Chondrocyte (in vitro differentiated cells): ENCODE measurements around the gene CNTF. TPM values are rescaled to one million over a fixed set of nuclear protein-coding genes. Genes with fewer than 3 reads are reported as not detected.

Experiments used
- DNase-seq: peaks from one replicate; pipeline ENCODE4 v3.0.0; 2021; ENCODE audit warnings: mixed read lengths, low spot score
- H3K27ac Mint-ChIP-seq: one replicate; pipeline ENCODE4 v1.8.0; 2021; ENCODE audit warnings: mild to moderate bottlenecking, moderate library complexity, mixed read lengths; ENCODE audit not compliant: unreplicated experiment
- H3K27me3 Mint-ChIP-seq: 2 replicates; pipeline ENCODE4 v1.8.0; 2021; ENCODE audit warnings: low read depth, mixed read lengths
- H3K36me3 Mint-ChIP-seq: 2 replicates; pipeline ENCODE4 v1.8.0; 2021; ENCODE audit warnings: low read depth, mixed read lengths
- H3K4me1 Mint-ChIP-seq: 2 replicates; pipeline ENCODE4 v1.8.0; 2021; ENCODE audit warnings: low read depth, mild to moderate bottlenecking, mixed read lengths
- H3K4me3 Mint-ChIP-seq: one replicate; pipeline ENCODE4 v1.8.0; 2021; ENCODE audit warnings: mild to moderate bottlenecking, moderate library complexity, mixed read lengths; ENCODE audit not compliant: unreplicated experiment
- H3K9me3 Mint-ChIP-seq: 2 replicates; pipeline ENCODE4 v1.8.0; 2021; ENCODE audit warnings: low read depth, mixed read lengths
- CTCF ChIP-seq: fragments of 200-600 bp; sonication (generic); IDR thresholded peaks from 2 replicates; pipeline ENCODE4 v1.5.0; 2021; ENCODE audit warnings: antibody characterized with exemption, mild to moderate bottlenecking, moderate library complexity
- total RNA-seq: library from RNA; stranded (reverse); gene quantifications from 3 replicates; pipeline ENCODE4 v1.2.1, GENCODE V29; 2021

Gene CNTF
- total RNA-seq, 1 donor from 2014 or later: 0.92 TPM

- DNase-seq: no peak
- Mint-ChIP-seq H3K27me3 (peaks cover 16% of the 10 kb centered on the region), H3K27ac (no peak overlapping the region), H3K36me3 (no peaks in the 10 kb centered on the region), H3K4me1 (no peaks in the 10 kb centered on the region), H3K9me3 (no peaks in the 10 kb centered on the region), H3K4me3 (no peak overlapping the region)
- no peak for TF ChIP-seq CTCF
Observed at GRCh38 chr11:58674609-58675008, 52.1 kb downstream of the CNTF start.

Other genes starting within 250 kb of the CNTF start
- gene OR5B3, start 215.8 kb upstream of the CNTF start, total RNA-seq: not detected in 3 replicates
- gene OR5B2, start 194.5 kb upstream of the CNTF start, total RNA-seq: not detected in 3 replicates
- not detected in 3 replicates for gene OR5B12, start 180.4 kb upstream of the CNTF start, total RNA-seq
- not detected in 3 replicates for gene OR5B21, start 114.6 kb upstream of the CNTF start, total RNA-seq
- 3.3 to 4.8 TPM (median 4.5 TPM) in 3 replicates for gene LPXN, start 46.8 kb upstream of the CNTF start, total RNA-seq
- 44.0 to 48.1 TPM (median 46.0 TPM) in 3 replicates for gene ZFP91, start 43.6 kb upstream of the CNTF start, total RNA-seq
- not detected in 3 replicates for gene GLYAT, start 109.3 kb downstream of the CNTF start, total RNA-seq
- gene GLYATL2, start 222.0 kb downstream of the CNTF start, total RNA-seq: 0.35 TPM in 1 of 3 replicates, not detected in the others